ENCODE measurements around the gene ABHD2.
A peak's percentile ranks its signal among the peaks of the same experiment; 100 is the strongest.
"Not testable (repeated sequence)": the region's sequence is repeated elsewhere in the genome, so short reads cannot be mapped to it uniquely, and the experiment has no call there.

ABHD2 gene

GRCh38 chr15:89122505-89123180, 34.4 kb downstream of the ABHD2 start:
- no peak for DNase-seq

- no peak for DNase-seq
Observed at GRCh38 chr15:89123181-89123525, 34.9 kb downstream of the ABHD2 start.

GRCh38 chr15:89125088-89125826, 37.0 kb downstream of the ABHD2 start:
- no peak for DNase-seq

- no peak for DNase-seq
Observed at GRCh38 chr15:89126009-89126408, 37.8 kb downstream of the ABHD2 start.

- no peak for DNase-seq
Observed at GRCh38 chr15:89127054-89127702, 38.9 kb downstream of the ABHD2 start.

- DNase-seq: peak in 1 of 2 donors; percentile 70
Observed at GRCh38 chr15:89128320-89129122, 40.3 kb downstream of the ABHD2 start.

DNA sequence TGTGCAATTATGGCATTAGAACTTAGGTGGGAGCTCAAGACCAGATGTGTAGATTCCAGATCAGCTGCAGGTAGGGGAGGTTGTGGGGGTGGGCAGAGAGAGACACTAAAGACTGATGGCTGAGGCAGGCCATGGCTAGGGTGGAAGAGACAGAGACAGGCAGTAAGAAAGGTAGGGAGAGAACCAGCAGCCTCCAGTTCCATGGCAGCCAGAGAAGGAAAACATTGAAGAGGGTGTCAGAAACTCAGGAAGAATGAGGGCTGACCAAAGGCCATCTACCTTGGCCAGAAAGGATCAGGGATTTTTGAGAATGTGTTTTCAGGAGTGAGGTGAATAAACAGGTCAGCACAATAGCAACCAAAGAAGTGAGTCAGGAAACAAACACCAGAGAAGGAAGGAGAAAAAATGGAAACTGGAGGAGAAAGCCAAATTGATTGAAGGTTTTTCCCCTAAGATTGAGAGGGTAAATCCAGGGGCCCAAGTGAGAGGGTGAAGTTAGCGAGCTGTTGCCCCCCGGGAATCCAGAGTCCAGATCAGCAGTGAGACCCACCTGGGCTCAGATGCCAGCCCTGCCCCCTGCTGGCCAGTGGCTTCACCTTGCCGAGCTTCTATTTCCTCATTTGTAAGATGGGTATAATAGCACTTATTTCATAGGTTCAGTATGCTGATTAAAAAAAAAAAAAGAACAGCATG, 41.0 kb downstream of the ABHD2 start:
- no peak for DNase-seq

DNA sequence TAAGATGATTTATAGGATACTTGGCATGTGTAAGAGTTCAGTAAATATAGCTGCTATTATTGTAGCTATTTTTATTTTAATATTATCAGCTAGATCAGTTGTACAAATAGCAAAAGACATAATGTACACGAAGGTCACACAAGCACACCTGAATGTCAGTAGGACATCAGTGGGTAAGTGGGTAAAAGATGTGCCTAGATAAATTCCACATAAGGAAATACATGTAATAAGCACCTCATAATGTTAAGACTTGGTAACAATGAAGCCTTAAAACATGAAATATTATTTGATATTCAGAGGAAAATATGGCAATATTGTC, 41.5 kb downstream of the ABHD2 start:
- no peak for DNase-seq

DNA sequence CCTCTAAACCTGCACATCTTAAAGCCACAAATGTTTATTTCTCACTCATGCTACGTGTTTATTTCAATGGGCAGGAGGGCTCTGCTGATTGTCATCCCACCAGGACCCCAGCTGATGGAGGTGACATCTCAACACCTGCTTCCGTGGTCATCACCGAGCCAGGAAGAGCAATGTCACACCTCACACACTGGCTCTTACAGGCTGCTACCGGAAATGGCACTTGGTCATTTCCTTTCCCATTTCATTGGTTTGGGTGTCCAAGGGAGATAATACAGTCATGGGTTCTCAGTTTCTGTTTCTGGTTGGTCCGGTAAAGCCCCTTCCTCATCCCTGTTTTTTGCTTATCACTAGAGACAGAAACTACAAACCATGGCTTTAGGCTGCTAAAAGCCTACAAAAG, 41.9 kb downstream of the ABHD2 start:
- no peak for DNase-seq

DNA sequence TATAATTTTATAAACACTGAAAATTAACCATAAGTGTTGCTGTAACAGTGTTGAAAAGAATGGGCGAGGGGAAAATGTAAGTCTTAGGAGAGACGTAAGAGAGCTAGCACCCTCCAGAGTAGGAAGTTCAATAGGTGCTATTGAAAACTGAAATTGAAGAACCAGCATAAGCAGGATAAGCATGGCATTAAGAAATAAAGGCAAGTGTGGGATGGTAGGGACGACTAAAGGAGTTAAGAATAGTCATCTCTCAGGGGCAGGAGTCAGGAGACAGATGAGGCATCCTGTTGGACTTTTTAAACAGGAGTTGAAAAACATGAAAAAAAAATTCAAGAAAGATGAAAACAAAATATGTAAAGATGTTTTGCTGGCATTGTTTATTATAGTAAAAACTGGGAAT, 43.5 kb downstream of the ABHD2 start:
- DNase-seq: no peak

DNA sequence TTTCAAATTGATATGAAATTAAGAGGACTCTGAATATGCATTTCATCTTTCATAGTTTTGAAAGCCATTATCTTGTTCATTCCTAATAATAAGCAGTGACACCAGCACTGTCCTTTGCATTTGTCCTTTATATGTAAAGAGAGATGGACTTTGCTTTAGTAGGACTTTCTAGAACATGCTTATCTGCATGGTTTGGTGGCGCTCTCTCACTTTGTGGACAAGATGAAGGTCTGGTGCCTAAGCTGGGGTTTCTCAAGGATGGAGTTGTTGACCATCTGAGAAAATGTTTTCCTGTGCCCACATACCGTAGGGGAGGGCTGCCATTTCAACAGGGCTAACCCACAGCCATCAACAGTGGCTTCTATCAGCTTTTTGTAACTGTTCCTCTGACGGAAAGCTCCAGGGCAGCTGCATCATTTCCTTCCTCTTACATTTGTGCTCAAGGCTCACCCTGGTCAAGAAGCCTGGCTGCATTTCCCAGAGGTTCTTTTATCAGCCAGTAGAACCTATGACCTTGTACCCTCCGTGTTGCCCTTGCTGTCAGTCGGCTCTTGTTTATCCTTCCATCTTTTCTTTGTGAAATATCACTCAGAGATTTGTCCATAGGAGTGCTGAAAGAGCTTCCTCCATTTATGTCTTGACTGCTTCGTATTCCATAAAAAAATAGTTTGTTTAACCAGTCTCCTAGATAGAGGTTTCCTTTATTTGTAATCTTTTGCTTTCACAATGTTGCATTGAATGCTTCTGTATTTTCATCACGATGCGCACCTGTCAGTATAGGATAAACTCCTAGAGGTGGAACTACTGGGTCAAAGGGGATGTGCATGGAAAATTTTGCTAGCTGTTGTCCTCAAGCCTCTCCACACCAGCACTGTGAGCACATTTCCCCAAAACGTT, 44.6 kb downstream of the ABHD2 start:
- DNase-seq: peak in 1 of 2 donors; percentile 28

- DNase-seq: not testable (repeated sequence)
Observed at GRCh38 chr15:89135387-89136077, 47.3 kb downstream of the ABHD2 start.

GRCh38 chr15:89136078-89136806, 48.0 kb downstream of the ABHD2 start:
- DNase-seq: no peak

GRCh38 chr15:89136818-89137772, 48.8 kb downstream of the ABHD2 start:
- no peak for DNase-seq

DNA sequence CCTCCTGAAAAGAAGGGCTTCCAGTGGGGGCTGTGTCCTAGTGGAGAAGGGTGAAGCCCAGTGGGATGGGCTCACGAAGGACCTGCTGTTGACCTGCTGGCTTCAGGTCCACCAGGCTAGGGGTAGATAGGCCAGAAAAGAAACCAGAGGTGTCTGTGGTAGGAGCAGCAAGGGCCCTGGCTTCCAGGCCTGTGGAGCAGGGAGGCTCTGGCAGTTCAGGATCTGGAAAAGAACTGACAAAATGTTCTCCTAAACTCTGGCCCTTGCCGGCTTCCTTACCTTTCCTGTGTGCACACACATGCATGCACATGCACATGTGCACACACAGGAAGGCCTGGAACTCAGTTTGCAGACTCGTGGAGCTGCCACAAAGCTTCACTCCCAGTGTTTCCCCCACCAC, 49.7 kb downstream of the ABHD2 start:
- no peak for DNase-seq

DNA sequence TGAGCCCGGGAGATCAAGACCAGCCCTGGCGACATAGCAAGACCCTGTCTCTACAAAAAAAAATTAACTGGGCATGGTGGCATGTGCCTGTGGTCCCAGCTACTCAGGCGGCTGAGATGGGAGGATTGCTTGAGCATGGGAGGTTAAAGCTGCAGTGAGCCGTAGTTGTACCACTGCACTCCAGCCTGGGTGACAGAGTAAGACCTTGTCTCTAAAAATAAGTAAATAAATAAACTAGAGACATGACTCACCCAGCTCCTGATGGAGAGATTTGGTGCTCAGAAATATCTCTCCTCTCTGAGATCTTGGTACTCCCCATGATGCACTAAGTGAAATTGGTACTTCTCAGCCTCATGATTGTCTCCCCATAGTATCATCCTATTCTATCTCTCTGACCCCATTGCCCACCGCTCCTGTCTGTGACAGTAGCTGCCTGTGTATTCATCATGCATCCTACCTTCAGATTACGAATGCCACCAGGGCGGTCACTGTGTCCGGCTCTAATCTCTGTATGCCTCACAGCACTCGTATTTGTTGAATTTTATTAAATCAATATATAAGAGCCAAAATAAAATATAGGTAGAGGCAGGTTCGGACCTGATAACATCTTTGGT, 50.9 kb downstream of the ABHD2 start:
- DNase-seq: no peak

DNA sequence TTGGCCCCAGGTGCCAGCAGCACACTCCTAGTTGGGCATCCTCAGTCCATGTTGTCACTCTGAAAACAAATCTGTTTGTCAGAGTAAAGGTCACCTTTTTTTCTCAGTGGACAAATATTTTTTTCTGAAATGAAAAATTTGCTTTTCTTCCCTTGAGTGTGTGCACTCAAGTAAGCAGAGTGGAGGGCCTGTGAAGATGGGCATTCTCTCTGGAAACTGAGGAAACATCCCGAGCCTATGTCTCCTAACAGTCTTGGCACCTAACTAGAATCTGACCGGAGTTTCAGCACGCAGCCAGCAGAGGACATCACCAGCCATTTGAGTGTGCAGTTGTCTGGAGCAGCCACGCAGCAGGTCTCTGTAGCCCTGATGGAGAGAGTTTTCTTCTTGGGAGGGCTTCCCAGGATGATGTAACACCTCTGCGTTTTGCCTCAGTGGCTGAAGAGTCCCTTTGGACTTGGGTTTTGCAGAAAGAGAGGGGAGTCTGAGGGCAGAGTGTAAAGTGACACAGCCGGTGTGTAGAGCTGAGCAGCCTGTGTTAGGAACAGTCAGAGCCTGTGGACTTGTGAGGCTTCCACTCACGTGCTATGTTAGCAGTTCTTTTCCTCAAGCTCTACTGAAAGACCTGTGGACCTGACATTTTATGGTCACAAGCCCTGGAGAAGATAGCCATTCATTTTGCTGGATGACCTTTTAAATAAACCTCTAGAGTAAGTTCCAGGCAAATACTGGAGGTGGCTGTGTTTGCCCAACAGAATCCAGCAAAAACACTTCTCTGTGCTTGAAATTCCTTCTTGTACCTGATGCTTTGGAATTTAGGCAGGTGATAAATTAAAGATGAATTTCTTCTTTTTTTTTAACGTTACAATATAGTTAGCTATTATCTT, 51.6 kb downstream of the ABHD2 start:
- DNase-seq: no peak

GRCh38 chr15:89140595-89140994, 52.3 kb downstream of the ABHD2 start:
- no peak for DNase-seq

All from bone marrow (tissue), 2 donors.